Cardiac fibroblast (primary cell): ENCODE results near the gene SMYD4.

Experiments used
- DNase-seq, 2 donors: peaks; one replicate each; pipeline versions ENCODE4 v3.0.0 to v3.0.0-alpha.2; 2010; ENCODE audit warnings: low read depth in 2 of 2
- H3K4me3 ChIP-seq, 2 donors: replicated peaks in 1 of 2; 1 replicate in 1 of 2; 2 replicates in 1 of 2; pipeline ENCODE4 v1.5.1; 2011; ENCODE audit warnings: low read depth in 2 of 2, low read length in 2 of 2, mild to moderate bottlenecking in 2 of 2, moderate library complexity in 1 of 2
- TF ChIP-seq, protein P1 (sequence below): IDR thresholded peaks from one replicate; pipeline ENCODE4 v1.5.1; 2011; ENCODE audit warnings: low read depth, mild to moderate bottlenecking, low read length, inconsistent platforms

SMYD4 gene

DNA sequence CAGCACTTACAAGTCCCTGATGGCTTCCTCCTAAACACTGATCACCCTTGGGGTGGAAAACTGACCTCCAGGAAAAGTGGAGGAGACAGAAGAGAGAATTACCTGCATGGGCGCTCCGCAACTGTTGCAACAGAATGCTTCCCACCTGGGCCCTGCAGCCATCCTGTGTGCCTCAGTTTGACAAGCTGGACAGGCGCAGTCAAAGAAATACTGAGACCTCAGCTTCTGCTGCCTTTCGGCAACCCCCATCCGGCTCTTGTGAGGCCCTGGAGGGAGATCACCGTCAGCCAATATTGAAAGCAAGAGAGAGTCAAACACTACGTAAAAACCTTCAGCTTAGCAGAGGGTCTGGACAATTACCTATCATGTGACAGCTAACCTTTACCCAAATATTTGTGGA lies 43.0 kb downstream of the SMYD4 start:
- H3K4me3 ChIP-seq, result no peak overlapping the region
- no peak for DNase-seq
- TF ChIP-seq, protein P1, sequence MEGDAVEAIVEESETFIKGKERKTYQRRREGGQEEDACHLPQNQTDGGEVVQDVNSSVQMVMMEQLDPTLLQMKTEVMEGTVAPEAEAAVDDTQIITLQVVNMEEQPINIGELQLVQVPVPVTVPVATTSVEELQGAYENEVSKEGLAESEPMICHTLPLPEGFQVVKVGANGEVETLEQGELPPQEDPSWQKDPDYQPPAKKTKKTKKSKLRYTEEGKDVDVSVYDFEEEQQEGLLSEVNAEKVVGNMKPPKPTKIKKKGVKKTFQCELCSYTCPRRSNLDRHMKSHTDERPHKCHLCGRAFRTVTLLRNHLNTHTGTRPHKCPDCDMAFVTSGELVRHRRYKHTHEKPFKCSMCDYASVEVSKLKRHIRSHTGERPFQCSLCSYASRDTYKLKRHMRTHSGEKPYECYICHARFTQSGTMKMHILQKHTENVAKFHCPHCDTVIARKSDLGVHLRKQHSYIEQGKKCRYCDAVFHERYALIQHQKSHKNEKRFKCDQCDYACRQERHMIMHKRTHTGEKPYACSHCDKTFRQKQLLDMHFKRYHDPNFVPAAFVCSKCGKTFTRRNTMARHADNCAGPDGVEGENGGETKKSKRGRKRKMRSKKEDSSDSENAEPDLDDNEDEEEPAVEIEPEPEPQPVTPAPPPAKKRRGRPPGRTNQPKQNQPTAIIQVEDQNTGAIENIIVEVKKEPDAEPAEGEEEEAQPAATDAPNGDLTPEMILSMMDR, result no peak

DNA sequence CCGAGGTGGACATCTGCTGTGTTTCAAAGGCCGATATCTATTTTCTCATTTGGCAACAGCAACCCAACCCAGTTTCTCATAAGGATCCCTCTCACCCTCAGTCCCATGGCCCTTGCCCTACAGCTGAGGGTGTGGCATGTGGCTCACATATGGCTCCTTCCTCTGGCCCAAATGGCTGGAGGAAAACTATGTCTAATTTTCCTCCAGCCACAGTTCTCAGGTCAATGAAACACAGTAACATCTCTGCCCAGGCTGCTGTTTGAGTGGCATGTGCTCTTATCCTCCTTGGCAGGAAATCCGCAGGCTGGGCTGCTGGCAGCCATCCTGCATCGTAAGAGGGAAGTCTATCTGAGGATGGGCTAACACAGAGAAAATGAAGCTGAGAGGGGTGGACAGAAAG lies 43.8 kb downstream of the SMYD4 start:
- no peak overlapping the region for H3K4me3 ChIP-seq
- peak in 1 of 2 donors; percentile 47 for DNase-seq
- TF ChIP-seq, protein P1, result no peak

DNA sequence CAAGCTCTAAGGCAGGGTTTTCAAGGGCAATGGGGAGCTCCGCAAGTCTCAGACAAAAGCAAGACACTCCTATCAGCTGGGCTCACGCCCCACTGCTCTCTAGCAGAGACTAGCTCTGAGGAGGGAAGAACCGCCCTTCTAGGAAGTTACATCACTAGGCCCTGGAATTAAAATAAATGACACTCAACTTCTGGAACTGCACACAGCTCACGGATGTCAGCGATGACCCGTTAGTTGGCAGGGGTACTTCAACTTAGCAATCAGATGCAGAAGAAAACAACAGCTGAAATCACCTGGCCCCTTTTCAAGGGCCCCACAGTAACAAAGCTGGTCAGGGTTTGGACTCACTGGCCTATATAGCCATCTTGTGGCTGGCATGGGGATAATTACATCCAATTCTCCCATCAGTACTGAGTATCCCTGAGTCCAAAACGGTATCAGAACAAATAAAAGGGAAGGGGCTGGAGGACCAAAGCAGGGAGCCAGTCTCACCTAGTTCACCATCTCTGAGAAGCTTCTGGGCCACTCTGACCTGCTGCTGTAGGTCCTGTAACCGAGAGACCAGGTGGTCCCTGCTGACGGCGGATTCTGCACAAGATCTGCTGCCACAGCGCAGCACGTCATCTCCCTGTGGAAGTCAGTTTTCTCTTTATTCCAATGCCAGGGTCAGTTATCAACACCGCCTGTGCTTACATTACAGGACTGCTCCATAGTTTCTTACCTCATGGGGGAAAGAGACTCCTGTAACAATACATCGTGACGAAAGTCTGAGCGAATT lies 45.7 kb downstream of the SMYD4 start:
- no peak overlapping the region for H3K4me3 ChIP-seq
- TF ChIP-seq, protein P1, result peak; percentile 79
- DNase-seq, result peak; percentile 97

DNA sequence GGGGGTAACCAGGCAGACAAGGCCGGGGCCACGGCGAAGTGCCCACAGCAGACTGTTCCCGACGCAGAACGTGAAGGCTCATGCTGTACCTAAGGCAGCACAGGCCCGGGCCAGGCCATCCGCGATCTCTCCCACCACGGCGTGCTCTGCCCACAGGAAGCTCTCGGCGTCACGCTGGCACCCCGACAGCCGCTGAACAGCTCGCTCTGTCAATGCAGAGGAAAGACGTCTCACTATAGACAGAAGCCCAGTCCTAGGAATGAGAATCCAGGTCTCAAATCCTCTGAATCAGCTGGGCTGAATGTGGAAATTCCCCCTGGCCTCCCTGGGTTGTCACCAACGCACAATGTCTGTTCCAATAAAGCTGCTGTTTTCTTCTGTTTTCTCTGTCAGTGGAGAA lies 46.4 kb downstream of the SMYD4 start:
- DNase-seq, result peak in 1 of 2 donors; percentile 68
- TF ChIP-seq, protein P1, result no peak
- H3K4me3 ChIP-seq, result no peak overlapping the region

DNA sequence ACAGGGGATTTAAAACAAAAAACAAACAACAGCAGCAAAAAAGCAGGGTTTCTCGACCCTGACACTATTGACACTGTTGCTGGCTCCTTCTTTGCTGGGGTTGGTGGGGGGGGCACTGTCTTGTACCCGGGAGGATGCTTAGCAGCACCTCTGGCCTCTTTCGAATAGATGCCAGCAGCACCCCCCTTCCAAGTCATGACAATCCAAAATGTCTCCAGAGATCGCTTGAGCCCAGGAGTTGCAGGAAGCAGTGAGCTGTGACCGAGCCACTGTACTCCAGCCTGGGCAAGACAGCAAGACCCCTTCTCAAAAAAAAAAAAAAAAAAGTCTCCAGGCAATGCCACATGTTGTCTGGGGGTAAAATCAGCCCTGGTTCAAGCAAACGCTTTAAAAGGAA lies 47.5 kb downstream of the SMYD4 start:
- TF ChIP-seq, protein P1, result no peak

DNA sequence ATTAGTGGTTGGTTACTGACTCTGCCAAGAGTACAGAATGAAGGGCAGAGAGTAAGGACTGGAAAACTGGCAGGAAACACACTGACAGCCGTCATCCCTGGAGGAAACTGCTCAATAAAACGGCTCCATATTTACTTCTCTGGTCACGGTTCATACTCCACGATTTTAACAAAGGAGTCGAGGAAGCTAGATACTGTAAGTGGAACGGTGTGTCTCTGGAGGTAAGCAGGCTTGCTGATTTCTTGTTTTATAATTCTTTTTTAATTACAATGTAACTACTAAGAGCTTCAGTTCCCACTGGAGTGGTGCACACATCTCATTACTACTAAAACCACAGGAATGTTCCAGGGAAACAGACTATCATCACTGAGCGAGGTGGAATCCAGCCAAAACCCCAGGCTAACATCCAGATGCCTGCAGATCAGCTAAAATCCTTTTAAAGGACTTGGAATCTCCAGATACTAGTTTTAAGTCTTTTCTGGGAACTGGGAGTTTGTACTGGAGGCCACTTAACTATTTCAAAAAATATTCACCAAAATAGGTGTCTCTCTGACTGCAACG lies 50.1 kb downstream of the SMYD4 start:
- TF ChIP-seq, protein P1, result no peak
- peak; percentile 96 to 98 for DNase-seq
- H3K4me3 ChIP-seq, result no peak overlapping the region

More for the DNA sequence above, 47.5 kb downstream of the SMYD4 start:
- DNase-seq, result no peak
- H3K4me3 ChIP-seq, result no peak overlapping the region
